H1 (cell line): ENCODE results near the gene CDH20. TPM values are rescaled to one million over a fixed set of nuclear protein-coding genes. Genes with fewer than 3 reads are reported as not detected.

Source experiments
- CTCF ChIA-PET: fragments of 300-600 bp; sonication (Branson Sonifier 250); formaldehyde crosslinking; loops from one replicate; lab custom pipeline; 2021; ENCODE audit not compliant: partially characterized antibody; lab: Charles Lee
- POLR2A ChIA-PET: fragments of 300-600 bp; sonication (Branson Sonifier 250); formaldehyde crosslinking; loops from one replicate; lab custom pipeline; 2021; ENCODE audit warnings: inconsistent platforms; ENCODE audit not compliant: partially characterized antibody; lab: Charles Lee
- DNase-seq, 2 experiments: peaks; one replicate each; pipeline versions ENCODE4 v3.0.0 to v3.0.0-alpha.2; 2010 to 2022; ENCODE audit warnings: low spot score in 2 of 2, low read depth in 1 of 2, mixed read lengths in 1 of 2
- FAIRE-seq: peaks from 2 replicates; lab custom pipeline; 2011; peaks lifted over from hg19 to GRCh38; lab: Jason Lieb, UNC
- H2AFZ ChIP-seq: 2 replicates; pipeline ENCODE4 v1.8.1; 2012; ENCODE audit warnings: low read length, inconsistent platforms
- H2AK5ac ChIP-seq: 2 replicates; pipeline ENCODE4 v1.6.1; 2013; ENCODE audit warnings: low read depth, low read length
- H2BK120ac ChIP-seq: replicated peaks from 2 replicates; pipeline ENCODE3; 2013; ENCODE audit warnings: low read depth, low read length, inconsistent platforms
- H2BK12ac ChIP-seq: 2 replicates; pipeline ENCODE4 v1.6.1; 2013; ENCODE audit warnings: low read depth, low read length
- H2BK15ac ChIP-seq: 2 replicates; pipeline ENCODE4 v1.6.1; 2013; ENCODE audit warnings: low read length
- H2BK20ac ChIP-seq: 2 replicates; pipeline ENCODE4 v1.6.1; 2013; ENCODE audit warnings: low read length
- H2BK5ac ChIP-seq: 2 replicates; pipeline ENCODE4 v1.6.1; 2013; ENCODE audit warnings: low read depth, low read length
- H3K14ac ChIP-seq: 2 replicates; pipeline ENCODE4 v1.6.1; 2013; ENCODE audit warnings: inconsistent platforms; ENCODE audit not compliant: insufficient read length
- H3K18ac ChIP-seq: 2 replicates; pipeline ENCODE4 v1.6.1; 2013; ENCODE audit warnings: low read length; ENCODE audit errors: extremely low read depth
- H3K23ac ChIP-seq: 2 replicates; pipeline ENCODE4 v1.6.1; 2013; ENCODE audit warnings: inconsistent platforms; ENCODE audit not compliant: insufficient read length
- H3K23me2 ChIP-seq: 2 replicates; pipeline ENCODE4 v1.6.1; 2013; ENCODE audit warnings: low read depth, low read length
- H3K27ac ChIP-seq: 2 replicates; pipeline ENCODE4 v1.6.1; 2011; ENCODE audit warnings: low read depth, low read length, inconsistent platforms
- H3K27me3 ChIP-seq, 4 experiments: replicated peaks in 1 of 4; 1 replicate in 1 of 4; 2 replicates in 3 of 4; pipeline versions ENCODE4 v1.6.1 to v1.8.1; 2011 to 2013; ENCODE audit warnings: low read length in 3 of 4, mild to moderate bottlenecking in 3 of 4, inconsistent platforms in 2 of 4, mixed read lengths in 2 of 4, moderate library complexity in 1 of 4; ENCODE audit not compliant: control insufficient read depth in 3 of 4, insufficient read depth in 3 of 4; ENCODE audit errors: extremely low read depth in 1 of 4
- H3K36me3 ChIP-seq, 4 experiments: 2 replicates each; pipeline versions ENCODE4 v1.6.1 to v1.8.1; 2011 to 2013; ENCODE audit warnings: mild to moderate bottlenecking in 4 of 4, low read length in 3 of 4, moderate library complexity in 2 of 4, control low read depth in 1 of 4, inconsistent platforms in 1 of 4; ENCODE audit not compliant: insufficient read depth in 4 of 4, control insufficient read depth in 2 of 4
- H3K4ac ChIP-seq: replicated peaks from 2 replicates; pipeline ENCODE3; 2013; ENCODE audit warnings: low read length, low read depth, mixed read lengths, inconsistent platforms; ENCODE audit not compliant: insufficient read length
- H3K4me1 ChIP-seq, 4 experiments: replicated peaks in 1 of 4; 1 replicate in 1 of 4; 2 replicates in 3 of 4; pipeline versions ENCODE4 v1.6.1 to v1.8.1; 2011 to 2013; ENCODE audit warnings: low read length in 3 of 4, inconsistent platforms in 2 of 4, mixed read lengths in 1 of 4; ENCODE audit not compliant: insufficient read depth in 4 of 4, control insufficient read depth in 3 of 4
- H3K4me2 ChIP-seq, 2 experiments: 2 replicates each; pipeline versions ENCODE4 v1.6.1 to v1.8.1; 2011 to 2013; ENCODE audit warnings: low read depth in 2 of 2, low read length in 2 of 2, control low read depth in 1 of 2, inconsistent platforms in 1 of 2, mild to moderate bottlenecking in 1 of 2; ENCODE audit not compliant: insufficient read depth in 1 of 2
- H3K4me3 ChIP-seq, 4 experiments: fragments of 200-600, 300-600 bp in 1 of 4; sonication (generic), shearing (Covaris generic), sonication (Bioruptor Twin) in 1 of 4; 2 replicates each; pipeline versions ENCODE4 v1.5.1 to v1.8.1; 2011 to 2016; ENCODE audit warnings: low read length in 4 of 4, low read depth in 3 of 4, control low read depth in 2 of 4, inconsistent platforms in 2 of 4, mild to moderate bottlenecking in 2 of 4, mixed read lengths in 1 of 4, moderate library complexity in 1 of 4; ENCODE audit not compliant: insufficient read depth in 2 of 4; ENCODE audit errors: extremely low read depth in 1 of 4
- H3K56ac ChIP-seq: replicated peaks from 2 replicates; pipeline ENCODE3; 2013; ENCODE audit warnings: low read depth, mild to moderate bottlenecking, mixed read lengths, low read length, inconsistent platforms; ENCODE audit not compliant: insufficient read length
- H3K79me1 ChIP-seq: 2 replicates; pipeline ENCODE4 v1.6.1; 2013; ENCODE audit warnings: low read depth, low read length, control low read depth
- H3K79me2 ChIP-seq, 2 experiments: 2 replicates each; pipeline versions ENCODE4 v1.6.1 to v1.8.1; 2012 to 2013; ENCODE audit warnings: low read length in 2 of 2, mild to moderate bottlenecking in 2 of 2, inconsistent platforms in 1 of 2; ENCODE audit not compliant: insufficient read depth in 2 of 2, control insufficient read depth in 1 of 2
- H3K9ac ChIP-seq, 4 experiments: replicated peaks in 1 of 4; 1 replicate in 1 of 4; 2 replicates in 3 of 4; pipeline versions ENCODE4 v1.6.1 to v1.8.1; 2011 to 2013; ENCODE audit warnings: low read depth in 3 of 4, low read length in 3 of 4, control low read depth in 2 of 4, mild to moderate bottlenecking in 2 of 4, moderate library complexity in 2 of 4, inconsistent platforms in 1 of 4; ENCODE audit errors: extremely low read depth in 1 of 4
- H3K9me3 ChIP-seq, 2 experiments: 2 replicates each; pipeline versions ENCODE4 v1.6.1 to v1.8.1; 2012 to 2013; ENCODE audit warnings: mild to moderate bottlenecking in 2 of 2, moderate library complexity in 2 of 2, control low read depth in 1 of 2, inconsistent platforms in 1 of 2, low read depth in 1 of 2, low read length in 1 of 2, mixed read lengths in 1 of 2; ENCODE audit not compliant: insufficient read depth in 2 of 2
- H4K20me1 ChIP-seq, 2 experiments: replicated peaks in 1 of 2; 2 replicates each; pipeline versions ENCODE3 to v1.8.1; 2011 to 2013; ENCODE audit warnings: inconsistent platforms in 2 of 2, low read length in 2 of 2, mild to moderate bottlenecking in 1 of 2; ENCODE audit not compliant: insufficient read depth in 2 of 2, control insufficient read depth in 1 of 2
- H4K5ac ChIP-seq: 2 replicates; pipeline ENCODE4 v1.6.1; 2013; ENCODE audit warnings: low read length, low read depth, mixed read lengths, inconsistent platforms; ENCODE audit not compliant: insufficient read length
- H4K8ac ChIP-seq: 2 replicates; pipeline ENCODE4 v1.8.0; 2013; ENCODE audit warnings: mild to moderate bottlenecking, moderate library complexity, low read length, inconsistent platforms; ENCODE audit not compliant: insufficient read depth; ENCODE audit errors: extremely low read depth
- H4K91ac ChIP-seq: replicated peaks from 2 replicates; pipeline ENCODE3; 2013; ENCODE audit warnings: low read length, mixed read lengths, inconsistent platforms; ENCODE audit not compliant: insufficient read length
- CBX8 ChIP-seq: fragments of 300-800, 300-1000 bp; sonication (generic); IDR thresholded peaks from 2 replicates; pipeline ENCODE4 v1.7.1; 2016; ENCODE audit warnings: low read depth, low read length, borderline replicate concordance
- TAF1 ChIP-seq: IDR thresholded peaks from 2 replicates; pipeline ENCODE4 v1.6.1; 2011; ENCODE audit warnings: mild to moderate bottlenecking, low read depth, low read length
- WGBS, 2 experiments: shearing (Covaris generic) in 1 of 2; methylation state at CpG; one replicate each; pipeline versions ENCODE4 v1.1.6 to v1.1.7; 2013 to 2015; ENCODE audit warnings: low lambda C conversion rate in 2 of 2, mixed read lengths in 2 of 2, inconsistent platforms in 1 of 2, low coverage in 1 of 2, missing lambda C conversion rate in 1 of 2; ENCODE audit not compliant: insufficient replicate concordance in 2 of 2, insufficient coverage in 1 of 2, insufficient read length in 1 of 2; ENCODE audit errors: extremely low coverage in 1 of 2, missing lambda C conversion rate in 1 of 2; 5-methylcytosine and 5-hydroxymethylcytosine counted together
- polyA plus RNA-seq, 7 experiments: library from polyadenylated mRNA; depleted of rRNA in 3 of 7; stranded (reverse) in 5 of 7; unstranded in 2 of 7; fragments of >200 nt in 5 of 7; fragments of 200-250 nt in 2 of 7; gene quantifications; 1 replicate in 5 of 7; 2 replicates in 1 of 7; 4 replicates in 1 of 7; pipeline versions ENCODE4 v1.2.1 to v1.2.3, GENCODE V29; 2011 to 2013; ENCODE audit warnings: missing spikeins in 2 of 7, mixed read lengths in 2 of 7
- total RNA-seq: library from RNA; stranded (reverse); fragmentation: NEBNext Ultra II Directional; extraction: Animal tissue kit (Norgen Biotek cat#: 25700); gene quantifications from 2 replicates; pipeline ENCODE4 v1.2.1, GENCODE V29; 2021

Gene CDH20
- total and polyA plus RNA-seq, 2 of the 8 experiments (the other 6 are each of a cell fraction or from before 2014, with no cell fraction given): 0.07 to 0.12 TPM

- no peak overlapping the region for H2BK120ac ChIP-seq
- no peak overlapping the region for H3K27ac ChIP-seq
- no peaks in the 10 kb centered on the region for H3K36me3 ChIP-seq
- H4K91ac ChIP-seq: no peak overlapping the region
- no peaks in the 10 kb centered on the region for H4K20me1 ChIP-seq
- no peak overlapping the region for H3K4me3 ChIP-seq
- no peak overlapping the region for H3K23ac ChIP-seq
- peaks cover 0 to 23% (median 15%) of the 10 kb centered on the region in 4 experiments; a peak in 6 of 7 replicates for H3K27me3 ChIP-seq
- H4K8ac ChIP-seq: no peak overlapping the region
- no peaks in the 10 kb centered on the region for H3K79me1 ChIP-seq
- H3K56ac ChIP-seq: no peak overlapping the region
- no peak overlapping the region for H2BK15ac ChIP-seq
- no peak for FAIRE-seq
- H3K9ac ChIP-seq: no peak overlapping the region
- ChIA-PET POLR2A (no interaction called here), CTCF (interaction anchor here (0.6 to 0.7 kb wide), 2 partner anchors 17 to 171 kb away, joined by 3 read pairs; no protein-coding TSS in a partner anchor)
- H3K18ac ChIP-seq: no peak overlapping the region
- DNase-seq: no peak
- no peak overlapping the region for H3K14ac ChIP-seq
- no peak overlapping the region for H2AK5ac ChIP-seq
- H3K4me2 ChIP-seq: no peak overlapping the region
- WGBS, 2 experiments: 91% methylated on average over 3 of the region's 3 CpGs; no CpG with 5 or more reads in 1 of the 2 experiments
- no peak overlapping the region for H3K4ac ChIP-seq
- no peak overlapping the region for H2BK12ac ChIP-seq
- no peak overlapping the region for H2BK20ac ChIP-seq
- no peak overlapping the region for H2AFZ ChIP-seq
- no peak overlapping the region for H4K5ac ChIP-seq
- TF ChIP-seq CBX8 (no peak), TAF1 (no peak)
- H3K4me1 ChIP-seq: no peaks in the 10 kb centered on the region; a peak in 1 of 7 replicates
- no peaks in the 10 kb centered on the region for H3K79me2 ChIP-seq
- no peak overlapping the region for H2BK5ac ChIP-seq
- H3K23me2 ChIP-seq: peaks cover 17% of the 10 kb centered on the region; the same call in 1 of the 2 replicates
- H3K9me3 ChIP-seq: no peaks in the 10 kb centered on the region
Observed at GRCh38 chr18:61337527-61337926, 4.3 kb downstream of the CDH20 start.
